EL (cell line): ENCODE results near the gene NUP35.
A peak's percentile ranks its signal among the peaks of the same experiment; 100 is the strongest.
"Not testable (repeated sequence)": the region's sequence is repeated elsewhere in the genome, so short reads cannot be mapped to it uniquely, and the experiment has no call there.

Source experiments
- DNase-seq: peaks from one replicate; pipeline ENCODE4 v3.0.0-alpha.2; 2016

Gene NUP35

DNA sequence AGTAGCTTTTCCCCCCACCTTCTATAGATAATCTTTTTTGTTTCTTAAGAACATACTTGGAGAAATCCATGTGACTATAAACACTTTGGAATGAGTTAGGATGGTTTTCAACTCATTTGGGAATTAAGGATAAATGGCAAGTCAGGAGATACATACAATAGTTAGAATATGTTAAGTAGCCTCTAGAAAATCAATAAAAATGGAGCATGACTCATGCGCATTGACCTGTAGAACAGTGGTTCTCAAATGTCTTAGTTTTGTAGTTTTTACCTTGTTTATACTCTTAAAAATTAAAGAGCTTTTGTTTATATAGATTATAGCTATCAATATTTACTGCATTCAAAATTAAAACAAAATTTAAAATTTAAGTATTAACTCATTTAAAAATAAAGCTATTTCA lies 24.7 kb downstream of the NUP35 start:
- DNase-seq: no peak

DNA sequence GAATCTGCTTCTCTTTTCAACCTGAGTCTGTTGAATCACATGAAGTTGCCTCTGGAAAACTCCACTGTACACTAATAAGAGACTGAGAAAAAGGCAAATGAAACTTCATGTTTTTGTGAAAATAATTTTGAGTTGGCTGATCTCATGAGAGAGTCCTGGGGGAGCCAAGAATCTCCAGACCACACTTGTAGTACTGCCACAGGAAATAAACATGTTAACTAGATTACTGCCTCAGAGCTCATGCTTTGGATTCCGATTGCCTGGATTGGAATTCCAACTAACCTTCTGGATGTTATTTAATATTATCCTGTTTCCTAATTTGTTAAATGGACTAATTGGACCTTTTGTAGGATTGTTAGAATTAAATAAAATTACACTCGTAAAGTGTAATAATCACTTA lies 25.2 kb downstream of the NUP35 start:
- DNase-seq: peak; percentile 41

DNA sequence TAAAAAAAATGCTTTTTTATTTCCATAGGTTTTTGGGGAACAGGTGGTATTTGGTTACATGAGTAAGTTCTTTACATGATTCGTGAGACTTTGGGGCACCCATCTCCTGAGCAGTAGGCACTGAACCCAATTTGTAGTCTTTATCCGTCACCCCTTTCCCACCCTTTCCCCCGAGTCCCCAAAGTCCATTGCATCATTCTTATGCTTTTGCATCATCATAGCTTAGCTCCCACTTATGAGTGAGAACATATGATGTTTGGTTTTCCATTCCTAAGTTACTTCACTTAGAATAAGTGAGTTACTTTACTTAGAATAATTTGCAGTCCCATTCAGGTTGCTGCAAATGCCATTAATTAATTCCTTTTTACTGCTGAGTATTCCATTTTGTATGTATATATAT lies 28.0 kb downstream of the NUP35 start:
- DNase-seq: not testable (repeated sequence)

DNA sequence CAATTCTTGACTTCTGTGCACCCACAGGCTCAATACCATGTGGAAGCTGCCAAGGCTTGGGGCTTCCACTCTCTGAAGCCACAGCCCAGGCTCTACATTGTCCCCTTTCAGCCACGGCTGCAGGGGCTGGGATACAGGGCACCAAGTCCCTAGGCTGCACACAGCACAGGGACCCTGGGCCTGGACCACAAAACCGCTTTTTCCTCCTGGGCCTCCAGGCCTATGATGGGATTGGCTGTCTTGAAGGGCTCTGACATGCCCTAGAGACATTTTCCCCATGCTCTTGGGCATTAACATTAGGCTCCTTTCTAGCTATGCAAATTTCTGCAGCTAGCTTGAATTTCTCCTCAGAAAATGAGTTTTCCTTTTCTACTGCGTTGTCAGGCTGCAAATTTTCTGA lies 29.7 kb downstream of the NUP35 start:
- no peak for DNase-seq

DNA sequence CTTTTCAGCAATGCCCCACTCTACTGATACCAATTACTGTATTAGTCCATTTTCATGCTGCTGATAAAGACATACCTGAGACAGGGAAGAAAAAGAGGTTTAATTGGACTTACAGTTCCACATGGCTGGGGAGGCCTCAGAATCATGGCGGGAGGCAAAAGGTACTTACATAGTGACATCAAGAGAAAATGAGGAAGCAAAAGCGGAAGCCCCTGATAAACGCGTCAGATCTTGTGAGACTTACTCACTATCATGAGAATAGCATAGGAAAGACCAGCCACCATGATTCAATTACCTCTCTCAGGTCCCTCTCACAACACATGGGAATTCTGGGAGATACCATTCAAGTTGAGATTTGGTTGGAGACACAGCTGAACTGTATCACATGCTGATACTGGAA lies 30.5 kb downstream of the NUP35 start:
- not testable (repeated sequence) for DNase-seq

DNA sequence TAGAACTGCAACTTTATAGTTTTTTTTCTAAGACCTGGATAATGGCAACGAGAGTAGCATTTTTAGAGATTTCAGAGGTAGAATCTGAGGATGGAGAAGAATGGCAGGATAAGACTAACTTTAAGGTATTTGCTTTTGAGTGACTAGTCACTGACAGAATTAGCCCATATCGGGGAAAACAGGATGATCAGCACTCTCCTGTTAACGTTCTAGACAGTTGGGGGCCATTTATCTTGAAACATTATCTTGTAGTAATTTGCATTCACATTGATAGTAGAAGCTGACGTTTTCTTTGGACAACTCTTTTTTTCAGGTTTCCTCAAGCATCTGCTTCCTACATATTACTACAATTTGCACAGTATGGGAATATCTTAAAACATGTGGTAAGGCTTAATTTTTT lies 32.9 kb downstream of the NUP35 start:
- no peak for DNase-seq

DNA sequence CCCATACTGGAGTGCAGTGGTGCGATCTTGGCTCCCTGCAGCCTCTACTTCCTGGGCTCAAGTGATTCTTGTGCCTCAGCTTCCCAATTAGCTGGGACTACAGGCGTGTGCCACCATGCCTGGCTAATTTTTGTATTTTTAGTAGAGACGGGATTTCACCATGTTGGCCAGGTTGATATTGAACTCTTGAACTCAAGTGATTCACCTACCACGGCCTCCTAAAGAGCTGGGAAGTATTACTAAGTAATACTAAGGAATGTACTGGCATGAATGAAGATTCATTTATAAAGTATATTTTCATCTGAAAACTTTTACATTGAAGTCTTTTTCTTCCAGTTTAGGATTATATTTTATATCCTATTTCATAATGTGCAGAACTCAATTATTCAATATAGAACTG lies 38.1 kb downstream of the NUP35 start:
- peak; percentile 56 for DNase-seq

DNA sequence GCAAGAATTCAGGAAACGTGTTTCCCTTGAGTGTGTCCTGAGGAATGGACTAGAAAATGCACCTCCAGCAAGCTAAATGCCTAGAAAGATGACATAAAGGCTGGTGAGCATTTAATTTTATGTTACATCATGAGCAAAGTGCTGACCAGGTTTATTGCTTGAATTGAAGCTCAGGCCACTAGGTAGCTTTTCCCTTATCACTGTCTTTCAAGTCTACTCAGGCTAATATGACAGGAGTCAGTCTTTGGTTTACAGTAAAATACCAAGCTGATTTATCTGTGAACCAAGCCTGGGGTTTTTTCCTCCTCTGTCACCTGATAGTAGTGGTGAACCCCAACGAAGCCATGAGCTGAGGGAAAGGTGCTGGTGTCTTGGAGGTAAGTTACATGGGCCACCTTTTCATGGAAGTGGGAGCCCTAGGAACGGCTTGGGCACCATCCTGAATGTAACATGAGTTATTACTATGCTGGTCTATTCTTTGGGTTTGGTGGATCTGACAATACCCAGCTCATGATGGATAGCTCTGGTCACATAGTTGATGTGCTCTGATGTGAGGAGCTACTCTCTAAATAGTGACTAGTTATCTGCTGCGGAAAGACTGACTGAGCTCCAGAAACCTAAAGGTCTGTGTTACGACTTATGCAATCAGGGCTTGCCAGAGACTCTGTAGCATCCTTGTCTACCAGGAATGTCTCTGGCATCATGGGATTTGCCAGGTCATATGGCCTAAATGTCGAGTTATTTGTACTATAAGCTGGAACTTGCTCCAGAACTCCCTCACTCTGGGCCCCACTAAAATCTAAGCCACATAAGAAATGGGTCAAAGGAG lies 39.8 kb downstream of the NUP35 start:
- no peak for DNase-seq

DNA sequence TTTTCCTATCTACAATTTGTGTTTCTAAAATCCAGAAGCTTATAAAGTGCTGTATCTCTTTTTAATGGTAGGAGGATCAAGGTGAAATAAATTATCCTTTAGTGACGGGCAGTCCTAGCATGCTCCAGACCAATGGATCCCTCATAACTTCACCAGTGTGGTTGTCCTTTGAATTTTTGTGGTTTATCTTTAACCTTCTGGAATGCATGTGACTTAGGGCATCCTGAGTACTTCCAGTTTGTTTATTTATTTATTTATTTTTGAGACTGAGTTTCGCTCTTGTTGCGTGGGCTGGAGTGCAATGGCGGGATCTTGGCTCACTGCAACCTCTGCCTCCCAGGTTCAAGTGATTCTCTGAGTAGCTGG lies 40.4 kb downstream of the NUP35 start:
- peak; percentile 49 for DNase-seq

DNA sequence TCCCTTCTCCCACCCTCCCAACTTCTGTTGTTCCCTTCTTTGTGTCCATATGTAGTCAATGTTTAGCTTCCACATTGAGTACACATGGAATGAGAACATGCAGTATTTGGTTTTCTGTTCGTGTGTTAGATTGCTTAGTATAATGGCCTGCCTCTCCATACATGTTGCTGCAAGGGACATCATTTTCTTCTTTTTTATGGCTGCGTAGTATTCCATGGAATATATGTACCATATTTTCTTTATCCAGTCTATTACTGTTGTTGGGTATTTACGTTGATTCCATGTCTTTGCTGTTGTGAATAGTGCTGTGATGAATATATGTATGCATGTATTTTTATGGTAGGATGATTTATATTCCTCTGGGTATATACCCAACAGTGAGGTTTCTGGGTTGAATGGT lies 42.0 kb downstream of the NUP35 start:
- no peak for DNase-seq

DNA sequence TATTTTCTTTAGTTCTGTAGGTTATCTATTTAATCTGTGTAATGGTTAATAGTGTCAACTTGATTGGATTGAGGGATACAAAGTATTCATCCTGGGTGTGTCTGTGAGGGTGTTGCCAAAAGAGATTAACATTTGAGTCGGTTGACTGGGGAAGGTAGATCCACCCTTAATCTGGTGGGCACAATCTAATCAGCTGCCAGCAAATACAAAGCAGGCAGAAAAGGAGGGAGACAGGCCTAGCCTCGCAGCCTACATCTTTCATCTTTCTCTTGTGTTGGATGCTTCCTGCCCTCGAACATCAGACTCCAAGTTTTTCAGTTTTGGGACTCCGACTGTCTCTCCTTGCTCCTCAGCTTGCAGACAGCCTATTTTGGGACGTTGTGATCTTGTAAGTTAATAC lies 42.7 kb downstream of the NUP35 start:
- DNase-seq: not testable (repeated sequence)

DNA sequence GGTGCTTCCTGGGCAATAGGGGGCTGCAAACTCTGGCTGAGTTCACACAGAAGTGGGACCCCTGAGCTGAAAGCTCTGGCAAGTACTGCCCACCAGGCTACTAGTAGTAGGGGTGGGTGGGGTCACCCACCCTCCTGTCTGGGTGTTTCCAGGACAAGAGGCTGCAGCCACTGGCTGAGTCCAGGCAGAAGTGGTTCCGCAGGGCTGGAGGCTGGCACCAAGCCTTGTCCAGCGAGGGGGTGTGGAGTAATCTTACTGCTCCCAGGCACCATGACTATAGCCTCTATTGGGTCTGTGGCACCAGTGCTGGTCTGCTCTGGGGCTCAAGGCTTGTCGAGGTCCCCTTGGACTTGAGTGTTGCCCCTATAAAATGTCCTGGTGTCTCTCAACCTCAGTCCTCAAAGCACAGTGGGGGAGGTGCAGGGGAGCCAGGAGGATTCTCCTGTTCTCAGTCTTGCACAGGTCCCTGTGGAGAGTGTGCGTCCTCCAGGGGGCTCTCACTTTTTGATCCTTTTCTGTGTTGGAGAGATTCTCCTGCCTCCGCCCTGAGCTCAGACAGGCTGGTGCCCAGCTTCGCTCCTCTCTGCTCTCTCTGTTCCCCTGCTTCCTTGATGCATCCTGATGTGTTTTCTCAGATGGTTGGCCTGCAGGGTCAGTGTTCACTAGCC lies 48.1 kb downstream of the NUP35 start:
- no peak for DNase-seq

DNA sequence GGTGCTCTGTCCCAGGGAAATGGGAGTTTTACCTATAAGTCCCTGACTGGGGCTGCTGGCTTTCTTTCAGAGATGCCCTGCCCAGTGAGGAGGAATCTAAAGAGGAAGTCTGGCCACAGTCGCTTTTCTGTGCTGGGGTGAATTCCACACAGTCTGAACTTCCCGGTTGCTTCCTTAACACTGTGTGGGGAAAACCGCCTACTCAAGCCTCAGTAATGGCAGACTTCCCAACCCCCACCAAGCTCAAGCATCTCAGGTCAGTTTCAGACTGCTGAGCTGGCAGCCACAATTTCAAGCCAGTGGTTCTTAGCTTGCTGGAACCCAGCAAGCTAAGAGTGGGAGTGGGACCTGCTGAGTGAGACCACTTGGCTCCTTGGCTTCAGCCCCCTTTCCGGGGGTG lies 54.9 kb downstream of the NUP35 start:
- DNase-seq: peak; percentile 13

DNA sequence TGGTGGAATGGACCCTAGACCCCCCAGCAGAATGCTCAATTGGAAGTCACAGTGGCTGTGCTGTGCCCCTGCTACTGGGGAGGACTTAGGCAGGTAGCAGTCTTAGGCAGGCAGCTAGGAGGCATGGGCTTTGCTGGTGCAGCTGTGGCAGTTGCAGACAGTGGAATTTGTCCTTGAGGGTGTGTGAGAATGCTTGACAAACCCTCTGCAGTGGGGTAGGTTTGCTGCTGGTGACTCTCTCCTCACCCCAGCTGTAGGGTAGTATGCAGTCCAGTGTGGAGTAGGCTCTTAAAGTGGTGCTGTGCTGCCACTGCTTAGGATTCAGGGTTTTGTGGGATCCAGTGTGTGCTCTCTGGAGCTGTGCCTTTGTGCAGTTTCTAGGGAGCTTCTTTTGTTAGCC lies 61.3 kb downstream of the NUP35 start:
- peak; percentile 3 for DNase-seq

DNA sequence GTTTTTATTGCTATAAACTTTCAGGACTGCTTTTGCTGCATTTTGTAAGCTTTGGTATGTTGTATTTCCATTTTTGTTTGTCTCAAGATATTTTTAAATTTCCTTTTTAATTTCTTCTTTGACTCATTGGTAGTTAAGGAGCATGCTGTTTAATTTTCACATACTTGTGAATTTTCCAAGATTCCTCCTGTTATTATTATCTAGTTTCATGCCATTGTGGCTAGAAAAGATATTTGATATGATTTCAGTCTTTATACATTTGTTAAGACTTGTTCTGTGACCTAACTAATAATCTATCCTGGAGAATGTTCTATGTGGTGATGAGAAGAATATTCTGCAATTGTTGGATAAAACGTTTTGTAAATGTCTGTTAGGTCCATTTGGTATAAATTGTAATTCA lies 62.1 kb downstream of the NUP35 start:
- no peak for DNase-seq

DNA sequence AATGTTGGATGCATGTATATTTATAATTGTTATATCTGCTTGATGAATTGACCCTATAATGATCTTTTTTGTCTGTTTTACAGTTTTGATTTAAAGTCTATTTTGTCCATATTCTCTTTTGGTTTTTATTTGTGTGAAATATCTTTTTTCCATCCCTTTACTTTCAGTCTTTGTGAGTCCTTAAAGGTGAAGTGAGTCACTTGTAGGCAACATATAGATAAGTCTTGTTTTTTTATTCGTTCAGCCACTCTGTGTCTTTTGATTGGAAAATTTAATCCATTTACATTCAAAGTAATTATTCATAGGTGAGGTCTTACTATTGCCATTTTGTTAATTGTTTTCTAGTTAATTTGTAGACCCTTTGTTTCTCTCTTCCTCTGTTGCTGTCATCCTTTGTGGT lies 62.5 kb downstream of the NUP35 start:
- no peak for DNase-seq

DNA sequence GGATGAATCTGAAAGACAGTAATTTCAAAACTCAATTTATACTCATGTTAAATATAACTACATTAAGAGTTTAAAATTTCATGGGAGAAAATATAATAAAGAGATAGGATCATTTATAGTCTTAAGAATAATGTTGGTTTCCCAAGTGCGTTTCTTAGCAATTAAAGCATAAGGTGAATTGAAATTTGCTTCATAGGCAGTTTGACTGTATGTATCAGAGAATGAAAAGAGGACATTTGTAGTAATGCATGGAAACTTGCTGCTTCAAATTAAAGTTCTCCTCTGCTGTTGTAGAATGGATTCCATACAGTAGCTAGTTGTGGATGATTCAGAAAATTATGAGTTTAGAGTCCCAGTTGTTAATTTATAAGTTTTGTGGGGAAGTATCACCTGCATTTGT lies 68.1 kb downstream of the NUP35 start:
- no peak for DNase-seq

DNA sequence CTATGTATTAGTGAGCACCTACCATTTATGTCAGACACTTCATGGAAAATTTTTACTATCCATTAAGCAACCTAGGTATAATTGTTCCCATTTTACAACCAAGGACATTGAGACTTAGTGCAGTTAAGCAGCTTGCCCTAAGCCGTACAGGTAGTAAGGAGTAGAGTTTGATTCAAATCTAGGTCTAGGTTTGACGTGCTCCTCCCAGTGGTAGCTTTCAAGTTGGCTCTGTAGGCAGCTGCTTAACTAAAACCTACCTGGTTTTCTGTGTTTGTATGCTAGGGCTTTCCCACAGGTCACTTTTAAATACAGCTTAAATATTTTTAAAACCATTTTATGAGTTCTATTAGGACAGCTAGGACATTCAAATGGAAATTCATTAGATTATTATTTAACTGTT lies 69.7 kb downstream of the NUP35 start:
- no peak for DNase-seq

DNA sequence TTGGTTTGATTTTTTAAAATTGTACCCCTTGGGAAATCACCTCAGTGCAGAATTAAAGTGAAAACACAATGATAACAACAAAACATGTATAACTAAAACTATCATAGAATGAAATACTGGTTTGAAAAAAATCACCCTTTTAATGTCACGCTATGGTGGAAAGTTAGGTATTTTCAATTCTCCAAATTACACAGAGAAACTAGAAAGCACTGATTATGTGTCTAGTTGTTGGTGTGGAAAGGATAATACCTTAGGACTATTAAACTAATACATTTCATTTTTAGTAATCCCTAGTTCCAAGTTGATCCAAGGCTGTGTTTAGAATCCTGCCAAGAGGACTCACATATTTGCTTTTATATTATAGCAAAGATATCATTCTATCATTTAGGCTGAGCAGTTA lies 71.2 kb downstream of the NUP35 start:
- DNase-seq: no peak

DNA sequence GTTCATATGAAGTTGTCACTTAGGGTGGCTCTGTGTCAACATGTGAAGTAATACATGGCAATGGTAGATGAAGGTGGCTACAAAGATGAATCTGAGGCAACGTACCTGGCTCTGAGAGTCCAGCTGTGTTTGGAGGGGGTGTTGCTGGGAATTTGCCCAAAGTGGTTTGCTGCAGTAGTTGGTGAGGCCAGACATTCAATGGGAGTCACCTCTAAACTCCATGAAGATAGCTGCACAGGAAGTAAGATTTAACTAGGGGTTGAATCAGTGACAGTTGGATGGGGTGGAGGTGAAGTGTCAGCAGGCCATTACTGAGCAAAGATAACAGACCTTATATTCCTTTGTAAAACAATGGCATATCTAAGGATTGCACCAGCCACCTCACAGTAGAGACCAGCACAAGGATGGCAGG lies 71.8 kb downstream of the NUP35 start:
- DNase-seq: no peak

DNA sequence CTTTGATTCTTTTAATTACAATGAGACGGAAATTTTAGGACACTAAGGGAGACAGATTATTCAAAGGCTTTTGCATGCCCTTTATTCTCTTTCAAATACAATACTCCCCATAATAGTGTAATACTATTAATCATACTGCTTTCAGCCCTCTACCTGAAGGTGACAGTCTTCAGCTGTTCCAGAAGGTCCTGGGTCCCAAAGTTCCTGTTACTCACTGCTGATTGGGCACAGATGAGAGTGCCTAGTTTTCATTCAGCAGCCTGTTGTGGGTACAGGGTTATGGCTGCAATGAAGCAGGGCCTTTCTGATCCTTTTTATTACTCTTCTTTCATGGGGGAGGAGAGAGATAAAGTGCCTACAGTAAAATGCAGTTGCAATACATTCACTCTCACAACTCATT lies 80.2 kb downstream of the NUP35 start:
- DNase-seq: no peak

DNA sequence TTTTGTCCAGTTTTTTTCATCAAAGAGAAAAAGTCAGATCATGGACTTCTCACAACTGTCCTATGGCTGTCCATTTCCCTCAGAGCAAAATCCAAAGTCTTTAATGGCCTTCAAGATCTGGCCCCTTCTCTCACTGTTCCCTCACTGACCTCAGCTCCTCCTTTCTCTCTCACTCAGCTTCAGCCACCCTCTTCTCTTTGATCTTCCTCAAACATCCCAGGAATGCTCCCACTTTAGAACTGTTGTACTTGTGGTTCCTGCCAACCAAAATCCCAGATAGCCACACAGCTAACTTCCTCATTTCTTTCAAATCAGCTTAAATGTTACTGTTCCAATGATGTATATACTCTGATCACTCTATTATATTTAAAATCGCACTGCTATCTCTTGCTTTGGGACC lies 82.9 kb downstream of the NUP35 start:
- DNase-seq: peak; percentile 59

DNA sequence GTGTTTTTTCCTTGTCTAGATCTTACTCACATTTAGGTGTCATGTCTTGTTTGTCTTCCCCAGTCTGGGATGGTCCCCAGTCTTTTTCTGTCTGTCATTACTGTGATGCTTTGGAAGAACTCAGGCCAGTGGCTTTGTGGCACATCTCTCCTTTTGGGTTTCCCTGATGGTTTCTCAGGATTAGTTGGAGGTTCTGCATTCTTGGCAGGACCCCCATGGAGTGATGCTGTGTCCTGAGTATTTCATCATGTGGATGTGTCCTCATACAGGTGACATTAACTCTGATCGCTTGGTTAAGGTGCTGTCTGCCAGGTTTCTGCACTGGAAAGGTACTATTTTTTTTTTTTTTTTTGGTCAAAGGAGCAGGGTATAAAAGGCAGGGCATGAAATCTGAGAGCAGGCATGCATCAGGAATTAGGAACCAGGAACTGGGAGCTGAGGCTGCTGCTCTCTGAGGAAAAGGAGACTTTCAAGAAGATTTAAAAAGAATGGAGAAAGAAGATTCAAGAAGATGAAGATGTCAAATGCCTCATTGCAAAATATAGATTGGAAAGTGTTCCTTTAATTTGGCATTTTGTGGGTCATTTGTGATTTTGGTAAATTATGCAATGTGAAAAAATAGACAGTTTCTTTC lies 85.3 kb downstream of the NUP35 start:
- DNase-seq: no peak
